C4-2B (cell line): ENCODE data around the gene LHB.
"Not testable (repeated sequence)": the region's sequence is repeated elsewhere in the genome, so short reads cannot be mapped to it uniquely, and the experiment has no call there.

Experiments
- ZFX ChIP-seq: fragments of 450-650 bp; IDR thresholded peaks from 2 replicates; pipeline ENCODE4 v1.6.1; 2017
- TF ChIP-seq, protein P1 (sequence below): fragments of 450-650 bp; conservative IDR thresholded peaks from 2 replicates; pipeline ENCODE4 v1.5.1; 2017; ENCODE audit warnings: mild to moderate bottlenecking

DNA sequence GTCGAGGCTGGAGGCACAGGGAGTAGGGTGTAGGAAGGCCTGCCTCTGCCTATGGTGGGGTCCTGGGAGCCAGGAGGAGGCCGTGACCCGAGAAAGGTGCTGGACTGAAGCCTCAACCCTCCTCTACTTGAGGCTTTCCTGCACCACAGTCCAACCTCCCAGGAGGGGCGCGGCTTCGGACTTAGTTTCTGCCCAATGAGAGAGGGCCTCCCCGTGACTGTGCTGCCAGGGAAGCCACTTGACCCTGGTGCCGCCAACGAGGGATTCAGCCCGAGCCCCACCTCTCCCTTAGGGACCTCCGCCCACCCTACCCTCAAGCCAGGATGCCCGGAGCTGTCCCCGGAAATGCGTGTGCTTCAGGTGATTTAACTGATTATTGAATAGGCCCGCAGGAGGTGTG, 7.3 kb upstream of the LHB start, which contains the start of gene CGB3:
- TF ChIP-seq, protein P1, sequence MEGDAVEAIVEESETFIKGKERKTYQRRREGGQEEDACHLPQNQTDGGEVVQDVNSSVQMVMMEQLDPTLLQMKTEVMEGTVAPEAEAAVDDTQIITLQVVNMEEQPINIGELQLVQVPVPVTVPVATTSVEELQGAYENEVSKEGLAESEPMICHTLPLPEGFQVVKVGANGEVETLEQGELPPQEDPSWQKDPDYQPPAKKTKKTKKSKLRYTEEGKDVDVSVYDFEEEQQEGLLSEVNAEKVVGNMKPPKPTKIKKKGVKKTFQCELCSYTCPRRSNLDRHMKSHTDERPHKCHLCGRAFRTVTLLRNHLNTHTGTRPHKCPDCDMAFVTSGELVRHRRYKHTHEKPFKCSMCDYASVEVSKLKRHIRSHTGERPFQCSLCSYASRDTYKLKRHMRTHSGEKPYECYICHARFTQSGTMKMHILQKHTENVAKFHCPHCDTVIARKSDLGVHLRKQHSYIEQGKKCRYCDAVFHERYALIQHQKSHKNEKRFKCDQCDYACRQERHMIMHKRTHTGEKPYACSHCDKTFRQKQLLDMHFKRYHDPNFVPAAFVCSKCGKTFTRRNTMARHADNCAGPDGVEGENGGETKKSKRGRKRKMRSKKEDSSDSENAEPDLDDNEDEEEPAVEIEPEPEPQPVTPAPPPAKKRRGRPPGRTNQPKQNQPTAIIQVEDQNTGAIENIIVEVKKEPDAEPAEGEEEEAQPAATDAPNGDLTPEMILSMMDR, result not testable (repeated sequence)
- TF ChIP-seq ZFX, result not testable (repeated sequence)
